DND-41 (cell line): ENCODE data around the gene XRCC5.
A peak's percentile ranks its signal among the peaks of the same experiment; 100 is the strongest.

Experiments used
- ATAC-seq: fragments of 200-7000 bp; cut with Tn5 transposase; 3 replicates; pipeline ENCODE4 v1.9.1; 2021; ENCODE audit warnings: low read depth; ENCODE audit not compliant: insufficient read depth
- DNase-seq: peaks from one replicate; pipeline ENCODE4 v3.0.0-alpha.2; 2020
- H2AFZ ChIP-seq: 2 replicates; pipeline ENCODE4 v1.6.0; 2012; ENCODE audit warnings: low read depth, low read length
- H3K27ac ChIP-seq: 2 replicates; pipeline ENCODE4 v1.5.1; 2012; ENCODE audit warnings: low read length, inconsistent platforms
- H3K27me3 ChIP-seq: fragments of 200-600 bp; sonication (generic); 2 replicates; pipeline ENCODE4 v1.6.0; 2012; ENCODE audit warnings: low read length, mild to moderate bottlenecking, inconsistent platforms; ENCODE audit not compliant: insufficient read depth, poor library complexity
- H3K36me3 ChIP-seq: 2 replicates; pipeline ENCODE4 v1.5.1; 2012; ENCODE audit warnings: low read length, inconsistent platforms; ENCODE audit not compliant: insufficient read depth
- H3K4me1 ChIP-seq: 2 replicates; pipeline ENCODE4 v1.5.1; 2012; ENCODE audit warnings: mild to moderate bottlenecking, low read length; ENCODE audit not compliant: insufficient read depth
- H3K4me2 ChIP-seq: 2 replicates; pipeline ENCODE4 v1.6.0; 2012; ENCODE audit warnings: mild to moderate bottlenecking, moderate library complexity, low read length, inconsistent platforms; ENCODE audit not compliant: insufficient read depth
- H3K4me3 ChIP-seq, 2 experiments: fragments of 200-600 bp in 1 of 2; shearing (Covaris generic) in 1 of 2; 2 replicates each; pipeline ENCODE4 v1.5.1; 2012 to 2016; ENCODE audit warnings: inconsistent platforms in 2 of 2, low read length in 2 of 2, mild to moderate bottlenecking in 2 of 2, low read depth in 1 of 2, moderate library complexity in 1 of 2
- H3K79me2 ChIP-seq: 2 replicates; pipeline ENCODE4 v1.6.0; 2012; ENCODE audit warnings: low read length, inconsistent platforms; ENCODE audit not compliant: insufficient read depth
- H3K9ac ChIP-seq: 2 replicates; pipeline ENCODE4 v1.6.0; 2012; ENCODE audit warnings: low read depth, mild to moderate bottlenecking, inconsistent platforms, low read length, moderate library complexity
- H3K9me3 ChIP-seq: 2 replicates; pipeline ENCODE4 v1.5.1; 2012; ENCODE audit warnings: low read length, moderate library complexity, mild to moderate bottlenecking, inconsistent platforms; ENCODE audit not compliant: insufficient read depth, severe bottlenecking
- H4K20me1 ChIP-seq: 2 replicates; pipeline ENCODE4 v1.6.0; 2012; ENCODE audit warnings: low read length; ENCODE audit not compliant: insufficient read depth
- CTCF ChIP-seq: IDR thresholded peaks from 2 replicates; pipeline ENCODE4 v1.5.1; 2012; ENCODE audit warnings: borderline replicate concordance, low read length, moderate library complexity, mild to moderate bottlenecking; ENCODE audit not compliant: poor library complexity, severe bottlenecking; ENCODE audit errors: extremely low read depth
- EZH2 ChIP-seq: IDR thresholded peaks from 3 replicates; pipeline ENCODE4 v1.6.1; 2012; ENCODE audit warnings: borderline replicate concordance, low read depth, mild to moderate bottlenecking, moderate library complexity, low read length, inconsistent platforms; ENCODE audit not compliant: severe bottlenecking

XRCC5 gene

GRCh38 chr2:216114714-216115531 lies 5.8 kb downstream of the XRCC5 start:
- ATAC-seq = peak; percentile 89
- no peaks in the 10 kb centered on the region for H3K27me3 ChIP-seq
- H3K4me1 ChIP-seq = peaks cover 69% of the 10 kb centered on the region
- peak overlapping the region; percentile 89 for H3K27ac ChIP-seq
- H3K36me3 ChIP-seq = peaks cover 93% of the 10 kb centered on the region
- peak overlapping the region; percentile 74 for H2AFZ ChIP-seq
- H4K20me1 ChIP-seq = peaks cover 28% of the 10 kb centered on the region
- H3K79me2 ChIP-seq = peaks cover 94% of the 10 kb centered on the region
- peak; percentile 95 for TF ChIP-seq CTCF
- no peak for TF ChIP-seq EZH2
- peak overlapping the region; percentile 68 for H3K4me2 ChIP-seq
- peak overlapping the region; percentile 69 for H3K9ac ChIP-seq
- DNase-seq = peak; percentile 97
- H3K4me3 ChIP-seq = peak overlapping the region; percentile 46 to 60
- no peaks in the 10 kb centered on the region for H3K9me3 ChIP-seq

- no peak for DNase-seq
Measured at GRCh38 chr2:216116418-216116817, 7.3 kb downstream of the XRCC5 start.

GRCh38 chr2:216117561-216118340 lies 8.6 kb downstream of the XRCC5 start:
- Histone ChIP-seq H2AFZ (no peak overlapping the region), H4K20me1 (peaks cover 15% of the 10 kb centered on the region), H3K9me3 (no peaks in the 10 kb centered on the region), H3K27ac (no peak overlapping the region), H3K79me2 (peaks cover 88% of the 10 kb centered on the region), H3K36me3 (peaks cover 95% of the 10 kb centered on the region), H3K9ac (no peak overlapping the region; the same call in 1 of the 2 replicates), H3K4me3 (no peak overlapping the region), H3K4me1 (peaks cover 41% of the 10 kb centered on the region), H3K27me3 (no peaks in the 10 kb centered on the region), H3K4me2 (no peak overlapping the region)
- TF ChIP-seq EZH2 (no peak), CTCF (no peak)
- DNase-seq = no peak
- no peak for ATAC-seq

More at GRCh38 chr2:216116418-216116817, 7.3 kb downstream of the XRCC5 start:
- no peak overlapping the region for H3K4me3 ChIP-seq
- peaks cover 22% of the 10 kb centered on the region for H4K20me1 ChIP-seq
- H3K27me3 ChIP-seq = no peaks in the 10 kb centered on the region
- H2AFZ ChIP-seq = no peak overlapping the region
- no peak for ATAC-seq
- no peak for TF ChIP-seq CTCF
- TF ChIP-seq EZH2 = no peak
- peaks cover 54% of the 10 kb centered on the region for H3K4me1 ChIP-seq
- peaks cover 91% of the 10 kb centered on the region for H3K79me2 ChIP-seq
- H3K4me2 ChIP-seq = peak overlapping the region; percentile 68
- H3K9ac ChIP-seq = peak overlapping the region; percentile 69; the same call in 1 of the 2 replicates
- H3K36me3 ChIP-seq = peaks cover 95% of the 10 kb centered on the region
- H3K9me3 ChIP-seq = no peaks in the 10 kb centered on the region
- H3K27ac ChIP-seq = no peak overlapping the region
